GM12878 (cell line): Measurements from ENCODE around the gene ST7. TPM values are rescaled to one million over a fixed set of nuclear protein-coding genes. Genes with fewer than 3 reads are reported as not detected.

Experiments used
- ATAC-seq: fragments of 200-7000 bp; cut with Tn5 transposase; 3 replicates; pipeline ENCODE4 v1.9.1; 2020; ENCODE audit warnings: mild to moderate bottlenecking, moderate library complexity
- BruUV-seq: library from RNA; stranded (reverse); fragments of 400-500 nt; replicated peaks from 2 replicates; lab custom pipeline; 2021; lab: Mats Ljungman, UMichigan
- CTCF ChIA-PET: fragments of 300-600 bp; sonication (Branson Sonifier 250); formaldehyde crosslinking; extraction: SDS; loops from one replicate; lab custom pipeline; 2021; ENCODE audit warnings: inconsistent platforms; lab: Yijun Ruan, JAX
- POLR2A ChIA-PET: fragments of 350-600 bp; formaldehyde crosslinking; extraction: SDS; loops from one replicate; lab custom pipeline; 2021; ENCODE audit warnings: inconsistent platforms; lab: Charles Lee
- RAD21 ChIA-PET: fragments of 300-600 bp; sonication (Branson Sonifier 250); formaldehyde crosslinking; loops from one replicate; lab custom pipeline; 2023; ENCODE audit warnings: antibody characterized with exemption; ENCODE audit not compliant: unreplicated experiment; lab: Charles Lee
- SMC1A ChIA-PET: fragments of 300-600 bp; sonication (Branson Sonifier 250); formaldehyde crosslinking; loops from one replicate; lab custom pipeline; 2023; ENCODE audit not compliant: unreplicated experiment, uncharacterized antibody; lab: Charles Lee
- DNase-seq: peaks from one replicate; pipeline ENCODE4 v3.0.0-alpha.2; 2011; ENCODE audit warnings: low read depth, low spot score
- FAIRE-seq: peaks from 3 replicates; lab custom pipeline; 2011; peaks lifted over from hg19 to GRCh38; lab: Jason Lieb, UNC
- H2AFZ ChIP-seq: 2 replicates; pipeline ENCODE4 v1.6.0; 2011; ENCODE audit warnings: low read depth, low read length, control low read depth; ENCODE audit not compliant: control insufficient read depth
- H3K27ac ChIP-seq: 2 replicates; pipeline ENCODE4 v1.5.1; 2011; ENCODE audit warnings: control low read depth; ENCODE audit not compliant: control insufficient read depth, insufficient read depth
- H3K27me3 ChIP-seq, 2 experiments: replicated peaks in 1 of 2; 2 replicates each; pipeline versions ENCODE4 v1.6.0 to v1.6.1; 2011; ENCODE audit warnings: low read length in 1 of 2; ENCODE audit not compliant: control insufficient read depth in 2 of 2, insufficient read depth in 2 of 2
- H3K36me3 ChIP-seq, 2 experiments: 2 replicates each; pipeline ENCODE4 v1.5.1; 2011; ENCODE audit warnings: low read length in 1 of 2; ENCODE audit not compliant: control insufficient read depth in 2 of 2, insufficient read depth in 2 of 2
- H3K4me1 ChIP-seq: 2 replicates; pipeline ENCODE4 v1.6.1; 2011; ENCODE audit warnings: mild to moderate bottlenecking, low read length, moderate library complexity, mixed read lengths; ENCODE audit not compliant: control insufficient read depth, insufficient read depth
- H3K4me2 ChIP-seq: 2 replicates; pipeline ENCODE4 v1.6.0; 2011; ENCODE audit warnings: control low read depth; ENCODE audit not compliant: control insufficient read depth, insufficient read depth
- H3K4me3 ChIP-seq: fragments of 200-600 bp; sonication (generic); 2 replicates; pipeline ENCODE4 v1.5.1; 2016
- H3K79me2 ChIP-seq: 2 replicates; pipeline ENCODE4 v1.6.0; 2011; ENCODE audit warnings: low read length; ENCODE audit not compliant: control insufficient read depth, insufficient read depth
- H3K9ac ChIP-seq: 2 replicates; pipeline ENCODE4 v1.8.0; 2011; ENCODE audit warnings: low read length, control low read depth, mixed read lengths; ENCODE audit not compliant: control insufficient read depth, insufficient read depth
- H3K9me3 ChIP-seq: replicated peaks from 3 replicates; pipeline ENCODE4 v1.5.1; 2011; ENCODE audit warnings: mild to moderate bottlenecking, low read length; ENCODE audit not compliant: control insufficient read depth, insufficient read depth
- H4K20me1 ChIP-seq: 2 replicates; pipeline ENCODE4 v1.6.0; 2011; ENCODE audit not compliant: control insufficient read depth, insufficient read depth
- ATF2 ChIP-seq: IDR thresholded peaks from 2 replicates; pipeline ENCODE4 v1.6.1; 2012; ENCODE audit warnings: low read length, inconsistent platforms
- BRCA1 ChIP-seq: IDR thresholded peaks from 2 replicates; pipeline ENCODE4 v1.6.1; 2011; ENCODE audit warnings: low read depth, low read length, improper control_type of control experiment
- FOXK2 ChIP-seq: fragments of 450-650 bp; IDR thresholded peaks from 2 replicates; pipeline ENCODE4 v1.6.1; 2017; ENCODE audit warnings: mild to moderate bottlenecking, moderate library complexity
- GABPA ChIP-seq: IDR thresholded peaks from 2 replicates; pipeline ENCODE4 v1.6.1; 2014; ENCODE audit warnings: antibody characterized with exemption, low read depth, mild to moderate bottlenecking, inconsistent platforms
- MXI1 ChIP-seq: fragments of 150-350 bp; IDR thresholded peaks from 2 replicates; pipeline ENCODE4 v1.6.1; 2011; ENCODE audit warnings: low read depth, mild to moderate bottlenecking, inconsistent platforms, low read length, improper control_type of control experiment
- MYB ChIP-seq: fragments of 150-350 bp; IDR thresholded peaks from 2 replicates; pipeline ENCODE4 v1.6.1; 2014; ENCODE audit warnings: mild to moderate bottlenecking, low read depth, low read length, borderline replicate concordance
- NFIC ChIP-seq: IDR thresholded peaks from 2 replicates; pipeline ENCODE4 v1.6.1; 2012; ENCODE audit warnings: low read depth, mild to moderate bottlenecking, inconsistent platforms, low read length, moderate library complexity
- RCOR1 ChIP-seq: conservative IDR thresholded peaks from 2 replicates; pipeline ENCODE4 v1.6.1; 2012; ENCODE audit warnings: low read depth, low read length, improper control_type of control experiment
- RELA ChIP-seq: fragments of 450-650 bp; IDR thresholded peaks from 2 replicates; pipeline ENCODE4 v1.8.0; 2014; ENCODE audit warnings: borderline replicate concordance; ENCODE audit not compliant: partially characterized antibody
- TBL1XR1 ChIP-seq: IDR thresholded peaks from 2 replicates; pipeline ENCODE4 v1.6.1; 2012; ENCODE audit warnings: low read depth, low read length, improper control_type of control experiment
- TCF3 ChIP-seq: IDR thresholded peaks from 2 replicates; pipeline ENCODE4 v1.6.1; 2012; ENCODE audit warnings: low read depth, mild to moderate bottlenecking, low read length, borderline replicate concordance; ENCODE audit not compliant: insufficient read depth
- WRNIP1 ChIP-seq: IDR thresholded peaks from 2 replicates; pipeline ENCODE4 v1.6.1; 2011; ENCODE audit warnings: low read depth, low read length, improper control_type of control experiment, borderline replicate concordance
- YBX1 ChIP-seq: fragments of 450-650 bp; IDR thresholded peaks from 2 replicates; pipeline ENCODE4 v1.6.1; 2016; ENCODE audit warnings: antibody characterized with exemption
- ZSCAN29 ChIP-seq: fragments of 450-650 bp; IDR thresholded peaks from 2 replicates; pipeline ENCODE4 v1.6.1; 2017; ENCODE audit warnings: mild to moderate bottlenecking, moderate library complexity
- WGBS: methylation state at CpG from one replicate; pipeline ENCODE4 v1.1.6; 2016; ENCODE audit warnings: low lambda C conversion rate; ENCODE audit not compliant: insufficient replicate concordance, insufficient coverage; ENCODE audit errors: missing lambda C conversion rate; 5-methylcytosine and 5-hydroxymethylcytosine counted together
- in situ Hi-C: fragments of 300-500 bp; cut with MboI; formaldehyde crosslinking; loops from 9 replicates; pipeline ENCODE4 v1.14.3; 2018; ENCODE audit warnings: mixed read lengths
- intact Hi-C: fragments of 100-400 bp; cut with micrococcal nuclease; formaldehyde crosslinking; loops from one replicate; pipeline ENCODE4 v1.14.2; 2022; ENCODE audit not compliant: unreplicated experiment
- polyA plus RNA-seq, 11 experiments: library from polyadenylated mRNA; depleted of rRNA in 4 of 11; unstranded in 6 of 11; stranded (reverse) in 5 of 11; fragments of >200 nt; fragmentation: Nextera tagmentation in 4 of 11; fragmentation: Illumina TruSeq in 1 of 11; extraction: Ambion mirVana in 4 of 11; extraction: Trizol in 1 of 11; gene quantifications; 1 replicate in 1 of 11; 2 replicates in 10 of 11; pipeline versions ENCODE4 v1.2.1 to v1.2.3, GENCODE V29; 2011 to 2016; ENCODE audit warnings: inconsistent platforms in 2 of 11, missing spikeins in 2 of 11, low read depth in 1 of 11
- total RNA-seq, 4 experiments: library from RNA; depleted of rRNA in 3 of 4; stranded (reverse); fragments of >200 nt in 3 of 4; fragmentation: Illumina TruSeq in 1 of 4; extraction: Trizol in 1 of 4; gene quantifications; 2 replicates each; pipeline versions ENCODE4 v1.2.1 to v1.2.3, GENCODE V29; 2013 to 2021
- TF ChIP-seq, protein P1 (sequence below): IDR thresholded peaks from 2 replicates; pipeline ENCODE4 v1.6.1; 2011; ENCODE audit warnings: borderline replicate concordance, low read depth, mild to moderate bottlenecking, moderate library complexity, mixed read lengths, low read length; ENCODE audit not compliant: insufficient read depth; ENCODE audit errors: extremely low read length

The ST7 gene
- total and polyA plus RNA-seq, 10 of the 15 experiments (the other 5 are each of a cell fraction or from before 2014, with no cell fraction given): 27.7 to 76.4 (median 53.6) TPM

GRCh38 chr7:117044664-117045063, 91.4 kb downstream of the ST7 start (continued):
- TF ChIP-seq GABPA: no peak

- ATAC-seq (peak; percentile 37), DNase-seq (no peak), FAIRE-seq (no peak)
- SMC1A ChIA-PET: interaction anchor here (0.7 to 2.3 kb wide), 7 partner anchors 9 to 43 kb away, joined by 3 to 6 read pairs (median 3); no protein-coding TSS in a partner anchor
- Histone ChIP-seq H4K20me1 (no peaks in the 10 kb centered on the region; the same call in 1 of the 2 replicates), H3K36me3 (no peaks in the 10 kb centered on the region; a peak in 1 of 4 replicates), H2AFZ (no peak overlapping the region), H3K79me2 (peaks cover 76% of the 10 kb centered on the region), H3K4me3 (no peak overlapping the region), H3K27ac (no peak overlapping the region), H3K9me3 (no peaks in the 10 kb centered on the region; the same call in 1 of the 3 replicates), H3K4me1 (peaks cover 13% of the 10 kb centered on the region), H3K27me3 (no peaks in the 10 kb centered on the region), H3K9ac (no peak overlapping the region), H3K4me2 (0 out of 2 replicates have a peak overlapping the region, but pooled peaks have one; percentile 13)
- POLR2A ChIA-PET: interaction anchor here (0.6 to 1.2 kb wide), 2 partner anchors 11 to 42 kb away, joined by 3 to 4 read pairs; no protein-coding TSS in a partner anchor
- intact Hi-C loops: no loop called here
- no TSS peak for BruUV-seq
- in situ Hi-C loops: no loop called here
- 74% methylated on average over 4 of the region's 4 CpGs for WGBS
- CTCF ChIA-PET: interaction anchor here (0.6 to 2.3 kb wide), 5 partner anchors 10 to 121 kb away, joined by 3 to 6 read pairs (median 4); no protein-coding TSS in a partner anchor
- RAD21 ChIA-PET: interaction anchor here (1.4 kb wide), 1 partner anchor 81 kb away, joined by 4 read pairs; no protein-coding TSS in a partner anchor
- TF ChIP-seq RELA (no peak), YBX1 (no peak), WRNIP1 (no peak), TBL1XR1 (no peak), MYB (no peak), BRCA1 (no peak), ZSCAN29 (no peak), MXI1 (no peak), NFIC (no peak), FOXK2 (no peak), ATF2 (no peak), RCOR1 (no peak), TCF3 (no peak)
- TF ChIP-seq, protein P1, sequence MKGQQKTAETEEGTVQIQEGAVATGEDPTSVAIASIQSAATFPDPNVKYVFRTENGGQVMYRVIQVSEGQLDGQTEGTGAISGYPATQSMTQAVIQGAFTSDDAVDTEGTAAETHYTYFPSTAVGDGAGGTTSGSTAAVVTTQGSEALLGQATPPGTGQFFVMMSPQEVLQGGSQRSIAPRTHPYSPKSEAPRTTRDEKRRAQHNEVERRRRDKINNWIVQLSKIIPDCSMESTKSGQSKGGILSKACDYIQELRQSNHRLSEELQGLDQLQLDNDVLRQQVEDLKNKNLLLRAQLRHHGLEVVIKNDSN: no peak
Observed at GRCh38 chr7:117045927-117046710, 92.8 kb downstream of the ST7 start.
